ENCODE results near the gene RGS11. TPM values are rescaled to one million over a fixed set of nuclear protein-coding genes. Genes with fewer than 3 reads are reported as not detected.

Gene RGS11
- total and polyA plus RNA-seq, 9 of the 15 experiments (the other 6 are each of a cell fraction or from before 2014, with no cell fraction given): not detected

- TF ChIP-seq AFF1 (IDR thresholded peaks at IDR 0.05; ENCODE audit: low read depth in 1 of 2, partially characterized antibody in 2 of 2) (peak; percentile 27 to 53), HLTF (IDR thresholded peaks at IDR 0.05) (peak; percentile 90; the same call in 1 of the 2 replicates), SMAD2 (IDR thresholded peaks at IDR 0.05; ENCODE audit: low read depth, low read length) (no peak)
Observed at GRCh38 chr16:234468-235305, 41.1 kb downstream of the RGS11 start, which contains the start of gene FAM234A (continued).

DNA sequence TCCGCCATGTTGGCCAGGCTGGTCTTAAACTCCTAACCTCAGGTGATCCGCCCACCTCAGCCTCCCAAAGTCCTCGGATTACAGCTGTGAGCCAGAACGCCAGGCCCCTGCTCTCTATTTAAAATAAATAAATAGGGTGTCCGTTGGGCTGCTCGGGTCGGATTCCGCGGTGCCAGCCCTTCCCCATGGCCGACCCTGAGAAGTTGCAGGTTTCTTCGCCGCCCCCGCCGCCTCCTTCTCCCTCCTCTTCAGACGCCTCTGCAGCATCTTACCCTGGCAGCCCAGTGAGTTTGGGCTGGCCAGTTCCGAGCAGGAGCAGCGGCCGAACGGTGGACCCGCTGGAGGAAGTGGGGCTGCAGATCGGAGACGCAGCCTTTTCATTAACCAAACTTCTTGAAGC lies 44.8 kb downstream of the RGS11 start:
- intact Hi-C loops (cut with micrococcal nuclease): no loop called here
- whole genome bisulfite sequencing (ENCODE audit: insufficient coverage, low coverage, missing lambda C conversion rate): 80% methylated on average over 20 of the region's 22 CpGs

More for the DNA sequence above, 44.8 kb downstream of the RGS11 start:
- H3K9me1 ChIP-seq (ENCODE audit: control insufficient read depth, insufficient read depth, low read length): no peaks in the 10 kb centered on the region
- CTCF ChIA-PET (ENCODE audit: low intra/inter-chr PET ratio): no interaction called here
- H3K79me2 ChIP-seq (ENCODE audit: control insufficient read depth, insufficient read depth, low read length): peaks cover 45% of the 10 kb centered on the region
- no peak for DNase-seq (ENCODE audit: extremely low read depth in 1 of 4, low spot score in 3 of 4)
- POLR2A ChIA-PET: interaction anchor here (1.1 kb wide), 1 partner anchor 9 kb away, joined by 3 read pairs; no protein-coding TSS in a partner anchor
- H3K4me1 ChIP-seq (replicated peaks in 1 of 2; ENCODE audit: control insufficient read depth in 2 of 2, insufficient read depth in 2 of 2, low read length in 2 of 2): peaks cover 9 to 36% of the 10 kb centered on the region in 2 experiments; a peak in 4 of 5 replicates
- no peak overlapping the region for H3K9ac ChIP-seq (ENCODE audit: insufficient read depth in 1 of 2, low read depth in 2 of 2, low read length in 2 of 2)
- no peak overlapping the region for H3K27ac ChIP-seq (ENCODE audit: extremely low read depth, low read depth, low read length)
- H3K27me3 ChIP-seq (ENCODE audit: control insufficient read depth in 2 of 2, insufficient read depth in 2 of 2, low read length in 2 of 2): no peaks in the 10 kb centered on the region
- peaks cover 8% of the 10 kb centered on the region; the same call in 1 of the 2 replicates for H4K20me1 ChIP-seq (replicated peaks; ENCODE audit: control insufficient read depth, insufficient read depth, low read length)
- H3K36me3 ChIP-seq (ENCODE audit: control insufficient read depth, insufficient read depth, low read length): peaks cover 22% of the 10 kb centered on the region
- ATAC-seq: no peak
- no peak overlapping the region for H3K4me3 ChIP-seq
- no peak overlapping the region for H3K4me2 ChIP-seq (ENCODE audit: insufficient read depth, low read length)
- in situ Hi-C loops (cut with MboI): no loop called here
- H2AFZ ChIP-seq (ENCODE audit: low read depth, low read length): no peak overlapping the region
- no peaks in the 10 kb centered on the region; the same call in 1 of the 2 replicates for H3K9me3 ChIP-seq (replicated peaks; ENCODE audit: control insufficient read depth, insufficient read depth, low read depth, low read length)
- TF ChIP-seq BRF2 (IDR thresholded peaks at IDR 0.05; ENCODE audit: borderline replicate concordance, insufficient read depth, insufficient read length): no peak
- no peak for TF ChIP-seq SMARCC2 (IDR thresholded peaks at IDR 0.05; ENCODE audit: low read depth)
- TF ChIP-seq, protein P1, sequence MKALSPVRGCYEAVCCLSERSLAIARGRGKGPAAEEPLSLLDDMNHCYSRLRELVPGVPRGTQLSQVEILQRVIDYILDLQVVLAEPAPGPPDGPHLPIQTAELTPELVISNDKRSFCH (CRISPR knock-in tag; IDR thresholded peaks at IDR 0.05): no peak
- TF ChIP-seq, protein P1 (tag; IDR thresholded peaks at IDR 0.05): no peak
- TF ChIP-seq SAP30 (IDR thresholded peaks at IDR 0.05; ENCODE audit: borderline replicate concordance, insufficient read depth, low read depth, low read length, poor library complexity, severe bottlenecking): no peak
- no peak for TF ChIP-seq HOMEZ (CRISPR knock-in tag; IDR thresholded peaks at IDR 0.05)
- TF ChIP-seq RB1 (IDR thresholded peaks at IDR 0.05; ENCODE audit: low read depth): no peak
- no peak for FAIRE-seq
- no TSS peak for BruUV-seq (replicated peaks)
